ES-I3 (cell line): ENCODE measurements around the gene SENP2.

ENCODE experiments used
- H3K36me3 ChIP-seq: 2 replicates; pipeline ENCODE4 v1.6.1; 2013; ENCODE audit warnings: mild to moderate bottlenecking, low read length, control low read depth, moderate library complexity; ENCODE audit not compliant: insufficient read depth
- H3K4me1 ChIP-seq: 2 replicates; pipeline ENCODE4 v1.6.1; 2013; ENCODE audit warnings: mild to moderate bottlenecking, control low read depth, low read length; ENCODE audit not compliant: insufficient read depth
- H3K9ac ChIP-seq: 2 replicates; pipeline ENCODE4 v1.6.1; 2013; ENCODE audit warnings: low read depth, mild to moderate bottlenecking, low read length, moderate library complexity
- H3K9me3 ChIP-seq: 2 replicates; pipeline ENCODE4 v1.6.1; 2013; ENCODE audit warnings: mild to moderate bottlenecking, low read length, moderate library complexity; ENCODE audit not compliant: control insufficient read depth, insufficient read depth

Gene SENP2

GRCh38 chr3:185647134-185647879, 61.2 kb downstream of the SENP2 start:
- peaks cover 12% of the 10 kb centered on the region for H3K4me1 ChIP-seq
- peaks cover 51% of the 10 kb centered on the region for H3K36me3 ChIP-seq
- H3K9me3 ChIP-seq = no peaks in the 10 kb centered on the region
- H3K9ac ChIP-seq = no peak overlapping the region

GRCh38 chr3:185647880-185648210, 61.8 kb downstream of the SENP2 start:
- peaks cover 52% of the 10 kb centered on the region for H3K36me3 ChIP-seq
- H3K9me3 ChIP-seq = no peaks in the 10 kb centered on the region
- no peak overlapping the region for H3K9ac ChIP-seq
- H3K4me1 ChIP-seq = peaks cover 12% of the 10 kb centered on the region

- Histone ChIP-seq H3K36me3 (peaks cover 53% of the 10 kb centered on the region), H3K9me3 (no peaks in the 10 kb centered on the region), H3K9ac (no peak overlapping the region), H3K4me1 (peaks cover 12% of the 10 kb centered on the region)
Measured at GRCh38 chr3:185648396-185648795, 62.3 kb downstream of the SENP2 start.

- Histone ChIP-seq H3K9me3 (no peaks in the 10 kb centered on the region), H3K4me1 (peaks cover 12% of the 10 kb centered on the region), H3K9ac (no peak overlapping the region), H3K36me3 (peaks cover 58% of the 10 kb centered on the region)
Measured at GRCh38 chr3:185649414-185649813, 63.3 kb downstream of the SENP2 start.

- Histone ChIP-seq H3K4me1 (peaks cover 3% of the 10 kb centered on the region; the same call in 1 of the 2 replicates), H3K9ac (no peak overlapping the region), H3K36me3 (peaks cover 50% of the 10 kb centered on the region), H3K9me3 (no peaks in the 10 kb centered on the region)
Measured at GRCh38 chr3:185651971-185652370, 65.9 kb downstream of the SENP2 start.

GRCh38 chr3:185653949-185654757, 68.1 kb downstream of the SENP2 start:
- H3K4me1 ChIP-seq = no peaks in the 10 kb centered on the region
- H3K9ac ChIP-seq = no peak overlapping the region
- H3K9me3 ChIP-seq = no peaks in the 10 kb centered on the region
- peaks cover 54% of the 10 kb centered on the region for H3K36me3 ChIP-seq

GRCh38 chr3:185654758-185655145, 68.7 kb downstream of the SENP2 start:
- Histone ChIP-seq H3K4me1 (no peaks in the 10 kb centered on the region), H3K9ac (no peak overlapping the region), H3K9me3 (no peaks in the 10 kb centered on the region), H3K36me3 (peaks cover 50% of the 10 kb centered on the region)

GRCh38 chr3:185655426-185656320, 69.6 kb downstream of the SENP2 start:
- Histone ChIP-seq H3K36me3 (peaks cover 49% of the 10 kb centered on the region), H3K9ac (no peak overlapping the region), H3K9me3 (no peaks in the 10 kb centered on the region), H3K4me1 (peaks cover 5% of the 10 kb centered on the region)

- H3K4me1 ChIP-seq = peaks cover 9% of the 10 kb centered on the region
- H3K9ac ChIP-seq = no peak overlapping the region
- no peaks in the 10 kb centered on the region for H3K9me3 ChIP-seq
- H3K36me3 ChIP-seq = peaks cover 45% of the 10 kb centered on the region
Measured at GRCh38 chr3:185656321-185656840, 70.3 kb downstream of the SENP2 start.

- Histone ChIP-seq H3K9me3 (no peaks in the 10 kb centered on the region), H3K4me1 (peaks cover 9% of the 10 kb centered on the region), H3K36me3 (peaks cover 41% of the 10 kb centered on the region), H3K9ac (no peak overlapping the region)
Measured at GRCh38 chr3:185657211-185657610, 71.1 kb downstream of the SENP2 start.

GRCh38 chr3:185657691-185658503, 71.8 kb downstream of the SENP2 start:
- Histone ChIP-seq H3K4me1 (peaks cover 9% of the 10 kb centered on the region), H3K9ac (no peak overlapping the region), H3K36me3 (peaks cover 39% of the 10 kb centered on the region), H3K9me3 (no peaks in the 10 kb centered on the region)

GRCh38 chr3:185658504-185658912, 72.4 kb downstream of the SENP2 start:
- no peak overlapping the region for H3K9ac ChIP-seq
- peaks cover 9% of the 10 kb centered on the region for H3K4me1 ChIP-seq
- H3K9me3 ChIP-seq = no peaks in the 10 kb centered on the region
- H3K36me3 ChIP-seq = peaks cover 35% of the 10 kb centered on the region

- peaks cover 9% of the 10 kb centered on the region for H3K4me1 ChIP-seq
- H3K9ac ChIP-seq = no peak overlapping the region
- H3K36me3 ChIP-seq = peaks cover 31% of the 10 kb centered on the region
- H3K9me3 ChIP-seq = no peaks in the 10 kb centered on the region
Measured at GRCh38 chr3:185658943-185659342, 72.8 kb downstream of the SENP2 start.
